Fibroblast of skin of back (primary cell): ENCODE measurements around the gene ARHGEF3.
"Not testable (repeated sequence)": the region's sequence is repeated elsewhere in the genome, so short reads cannot be mapped to it uniquely, and the experiment has no call there.

Experiments used
- DNase-seq: peaks from one replicate; pipeline ENCODE4 v3.0.0-alpha.2; 2013

The ARHGEF3 gene

GRCh38 chr3:56769116-56769707, 32.5 kb downstream of the ARHGEF3 start:
- no peak for DNase-seq

DNA sequence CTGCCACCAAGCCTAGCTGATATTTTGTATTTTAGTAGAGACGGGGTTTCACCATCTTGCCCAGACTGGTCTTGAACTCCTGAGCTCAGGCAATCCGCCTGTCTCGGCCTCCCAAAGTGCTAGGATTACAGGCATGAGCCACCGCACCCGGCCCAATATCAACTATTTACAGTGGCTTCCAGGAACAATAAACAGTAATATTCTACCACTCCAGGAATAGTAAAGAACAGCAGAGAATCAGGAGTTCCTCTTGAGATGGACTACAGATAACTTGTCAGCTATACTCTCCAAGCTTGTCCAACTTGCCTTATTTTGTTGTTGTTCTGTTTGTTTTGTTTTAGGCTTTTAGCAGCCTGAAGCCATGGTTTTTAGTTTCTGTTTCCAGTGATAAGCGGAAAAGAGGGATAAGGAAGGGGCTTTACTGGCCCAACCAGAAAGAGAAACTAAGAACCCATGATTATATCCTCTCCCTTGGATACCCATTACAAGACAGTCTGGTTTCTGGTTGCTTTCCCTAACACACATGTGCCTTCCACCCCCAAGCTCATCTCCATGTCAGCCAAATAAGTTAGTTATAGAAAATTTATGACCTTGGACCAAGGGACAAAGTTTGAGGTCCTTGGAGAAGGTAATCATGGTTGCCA, 36.7 kb downstream of the ARHGEF3 start:
- DNase-seq: no peak

DNA sequence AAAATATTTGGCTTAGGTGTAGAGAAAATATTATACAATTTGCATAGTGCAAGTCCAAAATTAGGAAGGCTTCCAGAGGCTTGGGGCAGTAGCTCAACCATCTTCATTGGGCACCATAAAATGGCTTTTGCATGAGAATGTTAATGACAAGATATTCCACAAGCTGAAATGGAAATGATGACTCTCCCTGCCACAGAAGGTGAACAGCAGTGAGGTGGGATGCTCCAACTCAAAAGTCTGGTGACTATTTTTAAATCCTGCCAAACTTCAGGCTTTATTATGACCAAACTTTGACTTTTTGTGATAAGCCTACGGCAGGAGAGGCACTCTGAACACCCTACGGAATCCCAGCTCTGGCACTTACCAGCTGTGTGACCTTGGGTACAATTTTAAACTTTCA, 37.6 kb downstream of the ARHGEF3 start:
- no peak for DNase-seq

DNA sequence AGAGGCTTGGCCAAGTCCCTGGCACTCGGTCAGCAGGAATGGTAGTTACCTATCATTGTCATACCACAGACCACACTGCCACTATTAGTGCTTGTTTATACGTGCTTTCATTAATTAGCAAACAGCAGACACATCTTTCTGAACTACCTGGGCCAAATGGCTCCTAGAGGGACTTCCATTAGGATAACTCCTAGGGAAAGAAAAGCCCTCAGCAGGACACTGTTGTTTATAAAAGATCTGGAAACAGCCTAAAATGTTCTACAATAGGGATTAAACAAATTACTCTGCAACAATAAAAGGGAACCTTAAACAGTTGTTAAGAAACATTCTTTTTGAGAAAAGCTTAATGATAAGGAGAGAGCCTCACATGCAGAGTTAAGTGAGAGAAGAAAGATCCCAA, 38.5 kb downstream of the ARHGEF3 start:
- no peak for DNase-seq

- no peak for DNase-seq
Measured at GRCh38 chr3:56762718-56763117, 39.0 kb downstream of the ARHGEF3 start.

DNA sequence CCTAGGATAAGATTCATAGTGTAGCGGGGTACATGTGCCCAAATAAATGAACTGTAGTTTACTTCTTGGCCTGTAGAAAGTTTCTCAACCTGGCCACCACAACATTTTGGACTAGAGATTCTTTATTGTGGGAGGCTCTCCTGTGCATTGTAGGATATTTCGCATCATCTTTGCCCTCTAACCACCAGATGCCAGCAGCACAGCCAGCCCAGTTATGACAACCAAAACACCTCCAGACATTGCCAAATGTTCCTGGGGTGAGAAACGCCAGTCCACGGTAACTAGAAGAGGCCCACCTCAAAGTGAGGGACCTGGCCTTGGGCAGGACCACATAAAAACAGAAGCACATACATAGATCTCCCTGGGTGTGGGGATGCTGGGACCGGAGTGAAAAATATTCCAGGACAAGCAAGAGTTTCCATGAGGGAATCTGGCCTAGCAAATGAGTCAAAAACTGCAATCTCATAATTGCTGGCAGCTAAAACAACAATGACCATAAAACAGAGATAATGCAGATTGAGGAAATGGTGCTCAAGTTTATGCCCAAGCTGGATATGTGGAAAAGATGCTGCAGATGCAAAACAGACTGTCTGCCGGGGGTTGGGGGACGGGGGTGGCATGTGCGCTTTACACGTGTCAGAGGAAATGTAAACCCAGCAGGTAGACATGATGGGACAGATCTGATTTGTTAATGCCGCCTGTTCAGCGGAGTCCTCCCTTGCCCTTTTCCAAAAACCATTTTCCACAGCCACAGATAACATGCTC, 39.7 kb downstream of the ARHGEF3 start:
- DNase-seq: peak; percentile 30

- no peak for DNase-seq
Measured at GRCh38 chr3:56761023-56761422, 40.7 kb downstream of the ARHGEF3 start.

DNA sequence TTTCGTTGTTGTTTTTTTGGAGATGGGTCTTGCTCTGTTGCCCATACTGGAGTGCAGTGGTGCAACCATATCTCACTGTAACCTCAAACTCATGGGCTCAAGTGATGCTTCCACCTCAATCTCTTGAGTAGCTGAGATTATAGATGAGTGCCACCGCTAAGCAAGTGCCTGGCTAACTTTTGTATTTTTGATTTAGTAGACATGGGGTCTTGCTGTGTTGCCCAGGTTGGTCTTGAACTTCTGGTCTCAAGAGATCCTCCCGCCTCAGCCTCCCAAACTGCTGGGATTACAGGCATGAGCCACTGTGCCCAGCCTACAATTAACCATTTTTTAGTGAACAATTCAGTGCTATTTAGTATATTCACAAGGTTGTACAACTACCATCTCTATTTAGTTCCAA, 42.2 kb downstream of the ARHGEF3 start:
- no peak for DNase-seq

DNA sequence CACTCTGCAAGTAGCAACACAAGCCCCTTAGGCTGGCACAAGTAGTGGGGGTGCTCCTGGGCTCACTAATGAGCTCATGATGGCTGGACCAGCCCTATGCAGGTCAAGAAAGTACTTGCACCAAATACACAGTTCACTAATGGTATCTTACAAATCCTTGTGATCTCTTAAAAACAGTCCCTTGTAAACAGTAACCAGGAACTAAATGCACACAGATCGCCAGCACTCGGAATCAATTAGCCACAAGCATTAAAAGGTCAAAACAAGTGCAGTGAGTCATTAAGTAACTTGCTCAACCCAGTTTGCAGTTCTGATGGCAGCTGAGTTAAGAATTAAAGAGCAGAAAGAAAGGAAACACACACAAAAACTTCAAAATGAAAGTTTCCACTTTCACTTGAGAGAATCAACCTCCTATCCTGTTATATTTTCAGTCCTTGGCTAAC, 43.2 kb downstream of the ARHGEF3 start:
- DNase-seq: peak; percentile 46

- DNase-seq: not testable (repeated sequence)
Measured at GRCh38 chr3:56758042-56758441, 43.7 kb downstream of the ARHGEF3 start.

GRCh38 chr3:56754741-56755417, 46.9 kb downstream of the ARHGEF3 start:
- DNase-seq: no peak

DNA sequence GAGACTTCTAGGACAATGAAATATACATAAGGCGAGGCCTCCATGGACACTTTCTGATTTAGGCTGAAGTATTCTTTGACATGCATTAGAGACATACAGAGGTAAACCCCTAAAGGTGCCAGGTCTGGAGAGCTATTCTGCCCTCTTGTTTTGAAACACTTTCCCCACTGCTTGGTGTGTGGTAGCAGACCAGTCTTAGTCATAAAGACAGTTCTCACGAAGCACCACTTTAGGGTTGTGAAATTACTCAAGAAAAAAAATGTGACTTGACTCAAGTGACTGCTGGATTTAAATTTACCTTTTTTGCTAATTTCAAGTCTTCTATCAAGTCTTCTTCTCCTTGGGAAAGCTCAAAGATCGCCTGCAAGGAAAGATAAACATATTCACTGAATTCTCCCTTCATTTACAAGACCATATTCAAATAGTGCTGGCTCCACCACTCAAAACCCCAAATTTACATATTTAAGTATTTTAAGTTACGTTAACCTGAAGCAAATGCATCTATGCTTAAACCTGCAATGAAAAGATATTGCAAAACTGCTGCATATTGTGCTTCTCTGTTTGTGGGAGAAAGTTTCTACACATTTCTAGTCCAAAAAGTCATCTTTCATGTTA, 48.4 kb downstream of the ARHGEF3 start:
- no peak for DNase-seq

GRCh38 chr3:56751056-56751707, 50.6 kb downstream of the ARHGEF3 start:
- DNase-seq: no peak

GRCh38 chr3:56748663-56749231, 53.0 kb downstream of the ARHGEF3 start:
- no peak for DNase-seq

- no peak for DNase-seq
Measured at GRCh38 chr3:56747150-56747549, 54.6 kb downstream of the ARHGEF3 start.

- DNase-seq: no peak
Measured at GRCh38 chr3:56744016-56744415, 57.7 kb downstream of the ARHGEF3 start.

DNA sequence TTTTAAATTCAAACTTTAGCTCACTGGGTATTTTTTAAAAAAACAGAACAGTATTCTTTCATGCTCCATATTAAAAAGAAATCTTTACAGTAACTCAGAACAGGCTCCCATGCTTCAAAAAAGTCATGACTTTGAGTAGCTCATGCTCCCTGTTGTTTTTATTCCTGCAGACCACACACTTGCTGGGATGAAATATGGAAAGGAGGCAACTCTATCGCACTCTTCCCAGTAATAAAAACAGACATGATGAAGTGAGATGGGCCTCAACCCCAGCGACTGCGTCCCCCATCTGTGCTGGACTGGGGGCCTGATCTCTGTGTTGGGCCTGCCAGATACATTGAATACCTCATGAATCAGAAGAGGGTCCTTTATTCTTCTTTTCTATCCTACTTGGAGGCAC, 58.9 kb downstream of the ARHGEF3 start:
- DNase-seq: no peak

- no peak for DNase-seq
Measured at GRCh38 chr3:56739036-56739435, 62.7 kb downstream of the ARHGEF3 start.

DNA sequence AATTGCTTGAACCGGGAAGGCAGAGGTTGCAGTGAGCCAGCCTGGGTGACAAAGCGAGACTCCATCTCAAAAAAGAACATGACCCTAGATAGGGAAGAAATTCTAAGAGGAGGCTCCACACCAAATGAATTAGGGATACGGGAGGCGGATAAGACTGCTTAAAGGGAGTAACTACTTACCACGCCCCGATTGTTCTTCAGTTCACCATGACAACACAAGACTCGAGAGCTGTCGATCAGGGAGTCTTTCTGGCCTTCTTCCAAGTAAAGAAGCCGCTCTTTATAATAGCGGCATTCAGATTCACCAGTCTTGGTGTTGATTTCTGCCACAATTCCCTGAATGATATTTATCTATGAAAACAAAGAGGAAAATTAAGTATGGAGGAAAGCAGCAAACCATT, 64.7 kb downstream of the ARHGEF3 start:
- DNase-seq: no peak

DNA sequence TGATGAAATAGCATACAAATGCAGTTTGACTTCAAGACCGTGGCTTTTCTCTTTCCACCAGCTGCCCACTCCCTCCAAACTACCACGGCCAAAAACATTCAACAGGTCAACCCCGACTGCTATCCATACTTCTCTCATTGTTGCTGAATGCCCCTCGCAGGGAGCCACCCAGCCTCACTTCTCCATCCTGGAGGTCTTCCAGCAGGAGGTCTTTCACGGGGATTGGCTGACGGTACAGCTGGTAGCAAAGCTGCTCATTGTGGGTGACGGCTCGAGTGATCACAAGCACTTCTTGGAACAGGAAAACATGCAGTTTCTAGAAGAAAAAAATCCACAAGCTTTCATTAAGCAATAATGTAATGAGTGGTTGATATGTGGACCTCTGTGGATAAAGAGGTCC, 69.6 kb downstream of the ARHGEF3 start:
- no peak for DNase-seq

- no peak for DNase-seq
Measured at GRCh38 chr3:56725175-56725574, 76.6 kb downstream of the ARHGEF3 start.

DNA sequence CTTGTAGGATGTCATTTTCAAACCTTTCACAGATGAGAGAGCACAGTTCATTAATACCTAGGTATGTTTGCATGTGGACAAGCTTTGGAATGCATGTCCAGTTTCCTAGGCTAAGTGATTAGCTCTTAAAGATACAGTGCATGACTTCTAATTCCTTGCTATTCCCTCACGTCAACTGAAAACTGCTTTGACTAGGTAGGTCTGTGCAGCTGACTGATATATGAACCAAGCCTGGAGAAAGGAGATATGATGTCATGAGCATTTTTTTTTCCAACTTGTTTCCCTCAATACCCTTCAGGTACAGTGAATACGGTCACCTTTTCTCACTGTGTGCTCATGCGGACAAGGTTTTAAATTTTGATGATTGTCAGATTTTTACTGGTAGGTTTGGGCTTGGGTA, 77.1 kb downstream of the ARHGEF3 start:
- no peak for DNase-seq
